ENCODE data around the gene KBTBD12.

DNA sequence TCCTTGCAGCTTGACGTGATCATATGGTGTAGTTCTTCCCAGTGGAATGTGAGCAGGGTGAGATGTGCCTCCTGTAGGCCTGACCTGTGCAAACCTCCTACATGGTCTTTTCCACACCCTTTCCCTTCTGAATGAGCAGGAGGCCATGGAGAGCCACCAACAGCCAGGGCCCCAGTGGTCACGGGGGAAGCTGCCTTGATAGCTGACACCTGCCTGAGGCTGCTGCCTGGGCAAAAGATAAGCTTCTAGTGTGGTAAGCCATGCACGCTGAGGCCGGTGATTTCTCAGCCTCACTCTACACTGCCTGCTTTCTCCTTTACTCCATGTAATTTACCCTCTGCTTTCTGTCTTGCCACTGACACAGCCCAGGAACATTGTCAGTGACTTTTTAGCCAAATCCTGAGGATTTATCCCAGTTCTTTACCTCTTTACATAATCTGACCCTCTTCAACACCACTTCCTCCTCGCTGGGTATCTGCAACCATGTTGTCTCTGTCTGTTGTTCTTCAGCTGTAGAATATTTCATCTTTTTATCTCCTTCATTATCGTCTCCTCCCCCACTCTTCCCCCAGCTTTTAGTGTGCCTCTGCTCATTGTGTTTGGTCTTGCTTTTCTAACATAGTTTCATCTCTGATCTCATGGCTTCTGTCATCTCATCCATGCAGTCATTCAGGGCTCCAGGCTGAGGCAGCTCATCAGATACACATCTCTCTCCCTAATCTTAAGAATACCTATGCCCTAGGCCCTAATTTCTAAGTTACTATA is 11.2 kb upstream of the KBTBD12 start:
- TF ChIP-seq, protein P1, sequence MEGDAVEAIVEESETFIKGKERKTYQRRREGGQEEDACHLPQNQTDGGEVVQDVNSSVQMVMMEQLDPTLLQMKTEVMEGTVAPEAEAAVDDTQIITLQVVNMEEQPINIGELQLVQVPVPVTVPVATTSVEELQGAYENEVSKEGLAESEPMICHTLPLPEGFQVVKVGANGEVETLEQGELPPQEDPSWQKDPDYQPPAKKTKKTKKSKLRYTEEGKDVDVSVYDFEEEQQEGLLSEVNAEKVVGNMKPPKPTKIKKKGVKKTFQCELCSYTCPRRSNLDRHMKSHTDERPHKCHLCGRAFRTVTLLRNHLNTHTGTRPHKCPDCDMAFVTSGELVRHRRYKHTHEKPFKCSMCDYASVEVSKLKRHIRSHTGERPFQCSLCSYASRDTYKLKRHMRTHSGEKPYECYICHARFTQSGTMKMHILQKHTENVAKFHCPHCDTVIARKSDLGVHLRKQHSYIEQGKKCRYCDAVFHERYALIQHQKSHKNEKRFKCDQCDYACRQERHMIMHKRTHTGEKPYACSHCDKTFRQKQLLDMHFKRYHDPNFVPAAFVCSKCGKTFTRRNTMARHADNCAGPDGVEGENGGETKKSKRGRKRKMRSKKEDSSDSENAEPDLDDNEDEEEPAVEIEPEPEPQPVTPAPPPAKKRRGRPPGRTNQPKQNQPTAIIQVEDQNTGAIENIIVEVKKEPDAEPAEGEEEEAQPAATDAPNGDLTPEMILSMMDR (conservative IDR thresholded peaks at IDR 0.05 in 1 of 2, IDR thresholded peaks at IDR 0.05 in 1 of 2; ENCODE audit: extremely low read depth in 1 of 2, insufficient read depth in 1 of 2, low read depth in 1 of 2, low read length in 2 of 2), result no peak
- no peak for TF ChIP-seq EZH2 (IDR thresholded peaks at IDR 0.05; ENCODE audit: borderline replicate concordance, low read length)
